ENCODE measurements around the gene ST8SIA2.

The ST8SIA2 gene

DNA sequence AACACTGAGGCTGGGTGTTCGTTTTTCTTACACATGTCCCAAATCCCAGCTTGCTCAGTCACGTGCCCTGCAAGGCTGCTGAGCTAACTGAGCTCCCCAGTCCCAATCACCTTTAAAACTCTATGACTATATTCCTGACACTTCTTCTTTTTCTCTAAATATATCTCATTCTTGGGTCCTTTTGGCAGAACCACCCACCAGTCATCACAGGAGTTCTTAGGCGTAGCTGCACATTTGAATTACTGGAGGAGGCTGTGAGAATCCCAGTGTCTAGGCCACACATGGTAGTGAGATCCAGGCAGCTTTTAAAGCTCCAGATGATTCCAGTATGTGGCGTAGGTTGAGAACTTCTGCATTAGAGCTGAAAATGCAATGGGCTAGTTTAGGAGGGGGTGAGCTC, 66.3 kb downstream of the ST8SIA2 start:
- H3K4me3 ChIP-seq (ENCODE audit: low read depth, low read length): no peak overlapping the region
- ChIA-PET CTCF (no interaction called here), POLR2A (no interaction called here)
- TF ChIP-seq, protein P1, sequence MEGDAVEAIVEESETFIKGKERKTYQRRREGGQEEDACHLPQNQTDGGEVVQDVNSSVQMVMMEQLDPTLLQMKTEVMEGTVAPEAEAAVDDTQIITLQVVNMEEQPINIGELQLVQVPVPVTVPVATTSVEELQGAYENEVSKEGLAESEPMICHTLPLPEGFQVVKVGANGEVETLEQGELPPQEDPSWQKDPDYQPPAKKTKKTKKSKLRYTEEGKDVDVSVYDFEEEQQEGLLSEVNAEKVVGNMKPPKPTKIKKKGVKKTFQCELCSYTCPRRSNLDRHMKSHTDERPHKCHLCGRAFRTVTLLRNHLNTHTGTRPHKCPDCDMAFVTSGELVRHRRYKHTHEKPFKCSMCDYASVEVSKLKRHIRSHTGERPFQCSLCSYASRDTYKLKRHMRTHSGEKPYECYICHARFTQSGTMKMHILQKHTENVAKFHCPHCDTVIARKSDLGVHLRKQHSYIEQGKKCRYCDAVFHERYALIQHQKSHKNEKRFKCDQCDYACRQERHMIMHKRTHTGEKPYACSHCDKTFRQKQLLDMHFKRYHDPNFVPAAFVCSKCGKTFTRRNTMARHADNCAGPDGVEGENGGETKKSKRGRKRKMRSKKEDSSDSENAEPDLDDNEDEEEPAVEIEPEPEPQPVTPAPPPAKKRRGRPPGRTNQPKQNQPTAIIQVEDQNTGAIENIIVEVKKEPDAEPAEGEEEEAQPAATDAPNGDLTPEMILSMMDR (IDR thresholded peaks at IDR 0.05; ENCODE audit: insufficient read depth, low read length, missing control alignments): no peak
- no peak for DNase-seq (ENCODE audit: low read depth, low spot score)

- ChIA-PET CTCF (interaction anchor here (1.7 kb wide), 1 partner anchor 371 kb away, joined by 4 read pairs; no protein-coding TSS in a partner anchor), POLR2A (no interaction called here)
- TF ChIP-seq, protein P1 (IDR thresholded peaks at IDR 0.05; ENCODE audit: insufficient read depth, low read length, missing control alignments): no peak
- no peak overlapping the region for H3K4me3 ChIP-seq (ENCODE audit: low read depth, low read length)
- no peak for DNase-seq (ENCODE audit: low read depth, low spot score)
These were observed 68.9 kb downstream of the ST8SIA2 start for GRCh38 chr15:92462424-92463125.

- no peak overlapping the region for H3K4me3 ChIP-seq (ENCODE audit: low read depth, low read length)
- CTCF ChIA-PET: no interaction called here
- TF ChIP-seq, protein P1 (IDR thresholded peaks at IDR 0.05; ENCODE audit: insufficient read depth, low read length, missing control alignments): no peak
- DNase-seq (ENCODE audit: low read depth, low spot score): no peak
- POLR2A ChIA-PET: interaction anchor here (0.6 kb wide), 1 partner anchor 429 kb away, joined by 5 read pairs; no protein-coding TSS in a partner anchor
These were observed 69.7 kb downstream of the ST8SIA2 start for GRCh38 chr15:92463352-92463751.

DNA sequence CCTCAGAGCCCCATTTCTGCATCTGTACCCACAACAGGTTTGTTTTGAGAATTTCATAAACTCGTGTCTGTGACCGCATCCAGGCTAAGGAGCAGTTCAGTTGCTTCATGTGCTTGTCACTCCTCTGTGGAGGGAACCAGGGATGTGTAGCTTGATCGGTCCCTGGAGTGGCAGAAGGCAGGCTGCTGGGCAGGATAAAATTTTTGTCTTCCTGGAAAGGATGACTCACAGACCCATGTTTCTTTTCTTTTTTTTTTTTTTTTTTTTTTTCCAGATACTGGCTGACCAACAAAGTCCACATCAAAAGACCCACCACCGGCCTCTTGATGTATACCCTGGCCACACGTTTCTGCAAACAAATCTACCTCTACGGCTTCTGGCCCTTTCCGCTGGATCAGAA, 70.1 kb downstream of the ST8SIA2 start:
- DNase-seq (ENCODE audit: low read depth, low spot score): no peak
- TF ChIP-seq, protein P1 (IDR thresholded peaks at IDR 0.05; ENCODE audit: insufficient read depth, low read length, missing control alignments): no peak
- no peak overlapping the region for H3K4me3 ChIP-seq (ENCODE audit: low read depth, low read length)
- CTCF ChIA-PET: no interaction called here
- POLR2A ChIA-PET: interaction anchor here (0.6 kb wide), 1 partner anchor 430 kb away, joined by 5 read pairs; no protein-coding TSS in a partner anchor

DNA sequence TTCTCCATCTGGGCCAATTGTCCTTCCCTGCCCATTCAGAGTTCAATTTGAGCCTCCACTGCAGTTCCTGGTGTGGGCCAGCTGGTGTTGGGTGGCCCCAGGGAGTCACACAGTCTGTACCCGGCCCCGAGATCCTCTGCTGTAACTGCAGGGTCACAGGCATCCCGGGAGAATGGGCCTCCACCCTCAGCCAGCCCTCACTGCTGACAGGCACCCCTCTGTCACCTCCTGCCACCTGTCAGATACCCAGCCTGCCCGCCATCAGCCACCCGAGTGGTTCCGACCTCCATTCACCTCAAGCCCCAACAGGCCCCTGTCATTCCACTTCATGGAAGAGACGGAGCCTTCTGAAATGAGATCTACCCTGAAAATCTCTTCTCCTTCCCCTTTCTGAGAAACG, 73.2 kb downstream of the ST8SIA2 start:
- POLR2A ChIA-PET: no interaction called here
- DNase-seq (ENCODE audit: low read depth, low spot score): no peak
- TF ChIP-seq, protein P1 (IDR thresholded peaks at IDR 0.05; ENCODE audit: insufficient read depth, low read length, missing control alignments): no peak
- CTCF ChIA-PET: no interaction called here
- no peak overlapping the region for H3K4me3 ChIP-seq (ENCODE audit: low read depth, low read length)

- TF ChIP-seq, protein P1 (IDR thresholded peaks at IDR 0.05; ENCODE audit: insufficient read depth, low read length, missing control alignments): no peak
- no peak overlapping the region for H3K4me3 ChIP-seq (ENCODE audit: low read depth, low read length)
- no peak for DNase-seq (ENCODE audit: low read depth, low spot score)
- ChIA-PET POLR2A (no interaction called here), CTCF (no interaction called here)
These were observed 73.6 kb downstream of the ST8SIA2 start for GRCh38 chr15:92467245-92467644.

Data from AG04449 (cell line).